GM21423 (cell line): ENCODE results near the gene LGI2.

Experiments
- ATAC-seq: cut with Tn5 transposase; IDR thresholded peaks from one replicate; pipeline ENCODE4 v1.9.1; 2021; ENCODE audit warnings: mild to moderate bottlenecking, moderate library complexity; ENCODE audit not compliant: unreplicated experiment

Gene LGI2

GRCh38 chr4:24968278-24968677 is 62.5 kb downstream of the LGI2 start:
- no peak for ATAC-seq

GRCh38 chr4:24967346-24967745 is 63.4 kb downstream of the LGI2 start:
- no peak for ATAC-seq

- ATAC-seq: no peak
These were observed 64.7 kb downstream of the LGI2 start for GRCh38 chr4:24966076-24966475.

- ATAC-seq: no peak
These were observed 65.1 kb downstream of the LGI2 start for GRCh38 chr4:24965627-24966026.

- no peak for ATAC-seq
These were observed 67.5 kb downstream of the LGI2 start for GRCh38 chr4:24963277-24963676.

GRCh38 chr4:24957886-24958285 is 72.9 kb downstream of the LGI2 start:
- no peak for ATAC-seq

GRCh38 chr4:24956763-24957162 is 74.0 kb downstream of the LGI2 start:
- ATAC-seq: no peak

GRCh38 chr4:24956091-24956490 is 74.7 kb downstream of the LGI2 start:
- no peak for ATAC-seq

- no peak for ATAC-seq
These were observed 78.1 kb downstream of the LGI2 start for GRCh38 chr4:24952667-24953066.

GRCh38 chr4:24949970-24950369 is 80.8 kb downstream of the LGI2 start:
- no peak for ATAC-seq
